ENCODE measurements around the gene GSN. TPM values are rescaled to one million over a fixed set of nuclear protein-coding genes. Genes with fewer than 3 reads are reported as not detected.

GSN gene
- total and polyA plus RNA-seq, 2 of the 13 experiments (the other 11 are each of a cell fraction or from before 2014, with no cell fraction given), result 294 to 307 TPM

DNA sequence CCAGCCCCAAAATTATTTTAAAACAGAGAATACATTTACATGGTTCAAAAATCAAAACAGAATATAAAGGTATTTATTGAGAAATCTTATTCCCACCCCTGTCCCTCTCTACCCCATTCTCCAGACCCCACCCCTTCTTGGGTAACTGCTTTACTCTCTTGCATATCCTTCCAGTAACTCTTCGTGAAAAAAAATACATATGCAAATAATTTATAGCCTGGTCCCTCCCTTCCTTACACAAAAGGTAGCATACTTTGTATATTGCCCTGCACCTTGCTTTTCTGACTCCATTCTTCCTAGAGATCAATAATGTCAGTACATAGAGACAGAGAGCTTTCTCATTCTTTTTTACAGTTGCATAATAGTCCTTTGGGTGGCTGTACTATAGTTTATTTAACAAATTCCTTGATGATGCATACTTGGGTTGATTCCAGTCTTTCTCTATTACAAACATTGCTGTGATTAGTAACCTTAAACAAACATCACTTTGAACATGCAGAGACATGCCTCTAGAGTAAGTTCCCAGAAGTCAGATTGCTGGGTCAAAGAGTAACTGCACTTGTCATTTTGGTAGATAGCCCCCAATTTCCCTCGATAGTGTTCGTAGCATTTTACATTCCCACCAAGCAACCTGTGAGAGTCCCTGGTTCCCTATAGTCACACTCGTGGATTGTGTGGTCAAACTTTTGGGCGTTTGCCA is 54.2 kb downstream of the GSN start (continued):
- TF ChIP-seq, protein P1, sequence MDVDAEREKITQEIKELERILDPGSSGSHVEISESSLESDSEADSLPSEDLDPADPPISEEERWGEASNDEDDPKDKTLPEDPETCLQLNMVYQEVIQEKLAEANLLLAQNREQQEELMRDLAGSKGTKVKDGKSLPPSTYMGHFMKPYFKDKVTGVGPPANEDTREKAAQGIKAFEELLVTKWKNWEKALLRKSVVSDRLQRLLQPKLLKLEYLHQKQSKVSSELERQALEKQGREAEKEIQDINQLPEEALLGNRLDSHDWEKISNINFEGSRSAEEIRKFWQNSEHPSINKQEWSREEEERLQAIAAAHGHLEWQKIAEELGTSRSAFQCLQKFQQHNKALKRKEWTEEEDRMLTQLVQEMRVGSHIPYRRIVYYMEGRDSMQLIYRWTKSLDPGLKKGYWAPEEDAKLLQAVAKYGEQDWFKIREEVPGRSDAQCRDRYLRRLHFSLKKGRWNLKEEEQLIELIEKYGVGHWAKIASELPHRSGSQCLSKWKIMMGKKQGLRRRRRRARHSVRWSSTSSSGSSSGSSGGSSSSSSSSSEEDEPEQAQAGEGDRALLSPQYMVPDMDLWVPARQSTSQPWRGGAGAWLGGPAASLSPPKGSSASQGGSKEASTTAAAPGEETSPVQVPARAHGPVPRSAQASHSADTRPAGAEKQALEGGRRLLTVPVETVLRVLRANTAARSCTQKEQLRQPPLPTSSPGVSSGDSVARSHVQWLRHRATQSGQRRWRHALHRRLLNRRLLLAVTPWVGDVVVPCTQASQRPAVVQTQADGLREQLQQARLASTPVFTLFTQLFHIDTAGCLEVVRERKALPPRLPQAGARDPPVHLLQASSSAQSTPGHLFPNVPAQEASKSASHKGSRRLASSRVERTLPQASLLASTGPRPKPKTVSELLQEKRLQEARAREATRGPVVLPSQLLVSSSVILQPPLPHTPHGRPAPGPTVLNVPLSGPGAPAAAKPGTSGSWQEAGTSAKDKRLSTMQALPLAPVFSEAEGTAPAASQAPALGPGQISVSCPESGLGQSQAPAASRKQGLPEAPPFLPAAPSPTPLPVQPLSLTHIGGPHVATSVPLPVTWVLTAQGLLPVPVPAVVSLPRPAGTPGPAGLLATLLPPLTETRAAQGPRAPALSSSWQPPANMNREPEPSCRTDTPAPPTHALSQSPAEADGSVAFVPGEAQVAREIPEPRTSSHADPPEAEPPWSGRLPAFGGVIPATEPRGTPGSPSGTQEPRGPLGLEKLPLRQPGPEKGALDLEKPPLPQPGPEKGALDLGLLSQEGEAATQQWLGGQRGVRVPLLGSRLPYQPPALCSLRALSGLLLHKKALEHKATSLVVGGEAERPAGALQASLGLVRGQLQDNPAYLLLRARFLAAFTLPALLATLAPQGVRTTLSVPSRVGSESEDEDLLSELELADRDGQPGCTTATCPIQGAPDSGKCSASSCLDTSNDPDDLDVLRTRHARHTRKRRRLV (CRISPR knock-in tag; IDR thresholded peaks at IDR 0.05), result peak; percentile 78
- TF ChIP-seq, protein P2, sequence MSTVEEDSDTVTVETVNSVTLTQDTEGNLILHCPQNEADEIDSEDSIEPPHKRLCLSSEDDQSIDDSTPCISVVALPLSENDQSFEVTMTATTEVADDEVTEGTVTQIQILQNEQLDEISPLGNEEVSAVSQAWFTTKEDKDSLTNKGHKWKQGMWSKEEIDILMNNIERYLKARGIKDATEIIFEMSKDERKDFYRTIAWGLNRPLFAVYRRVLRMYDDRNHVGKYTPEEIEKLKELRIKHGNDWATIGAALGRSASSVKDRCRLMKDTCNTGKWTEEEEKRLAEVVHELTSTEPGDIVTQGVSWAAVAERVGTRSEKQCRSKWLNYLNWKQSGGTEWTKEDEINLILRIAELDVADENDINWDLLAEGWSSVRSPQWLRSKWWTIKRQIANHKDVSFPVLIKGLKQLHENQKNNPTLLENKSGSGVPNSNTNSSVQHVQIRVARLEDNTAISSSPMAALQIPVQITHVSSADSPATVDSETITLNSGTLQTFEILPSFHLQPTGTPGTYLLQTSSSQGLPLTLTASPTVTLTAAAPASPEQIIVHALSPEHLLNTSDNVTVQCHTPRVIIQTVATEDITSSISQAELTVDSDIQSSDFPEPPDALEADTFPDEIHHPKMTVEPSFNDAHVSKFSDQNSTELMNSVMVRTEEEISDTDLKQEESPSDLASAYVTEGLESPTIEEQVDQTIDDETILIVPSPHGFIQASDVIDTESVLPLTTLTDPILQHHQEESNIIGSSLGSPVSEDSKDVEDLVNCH (CRISPR knock-in tag; IDR thresholded peaks at IDR 0.05), result no peak
- TF ChIP-seq ZNF841 (CRISPR knock-in tag; IDR thresholded peaks at IDR 0.05; ENCODE audit: borderline replicate concordance) (0 out of 2 replicates have a peak, but pooled peaks have one; percentile 44), NPAS2 (CRISPR knock-in tag; IDR thresholded peaks at IDR 0.05; ENCODE audit: borderline replicate concordance) (no peak), FLYWCH1 (CRISPR knock-in tag; IDR thresholded peaks at IDR 0.05) (no peak), ZNF878 (CRISPR knock-in tag; IDR thresholded peaks at IDR 0.05) (peak; percentile 79; the same call in 1 of the 2 replicates), SMARCC2 (IDR thresholded peaks at IDR 0.05) (0 out of 2 replicates have a peak, but pooled peaks have one; percentile 60), GATAD2A (CRISPR knock-in tag; IDR thresholded peaks at IDR 0.05) (peak; percentile 98), RARA (CRISPR knock-in tag; IDR thresholded peaks at IDR 0.05) (peak; percentile 96), ZNF761 (CRISPR knock-in tag; conservative IDR thresholded peaks at IDR 0.05) (no peak), ARNT (IDR thresholded peaks at IDR 0.05) (no peak), ELF3 (CRISPR knock-in tag; IDR thresholded peaks at IDR 0.05) (peak; percentile 75; the same call in 1 of the 2 replicates), TEAD3 (CRISPR knock-in tag; optimal IDR thresholded peaks at IDR 0.05; ENCODE audit: borderline replicate concordance) (peak; percentile 94), PHF8 (CRISPR knock-in tag; IDR thresholded peaks at IDR 0.05) (no peak)
- TF ChIP-seq, protein P3, sequence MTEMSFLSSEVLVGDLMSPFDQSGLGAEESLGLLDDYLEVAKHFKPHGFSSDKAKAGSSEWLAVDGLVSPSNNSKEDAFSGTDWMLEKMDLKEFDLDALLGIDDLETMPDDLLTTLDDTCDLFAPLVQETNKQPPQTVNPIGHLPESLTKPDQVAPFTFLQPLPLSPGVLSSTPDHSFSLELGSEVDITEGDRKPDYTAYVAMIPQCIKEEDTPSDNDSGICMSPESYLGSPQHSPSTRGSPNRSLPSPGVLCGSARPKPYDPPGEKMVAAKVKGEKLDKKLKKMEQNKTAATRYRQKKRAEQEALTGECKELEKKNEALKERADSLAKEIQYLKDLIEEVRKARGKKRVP (CRISPR knock-in tag; IDR thresholded peaks at IDR 0.05), result peak; percentile 13 to 89; a peak in 2 of 4 replicates
- TF ChIP-seq, protein P4, sequence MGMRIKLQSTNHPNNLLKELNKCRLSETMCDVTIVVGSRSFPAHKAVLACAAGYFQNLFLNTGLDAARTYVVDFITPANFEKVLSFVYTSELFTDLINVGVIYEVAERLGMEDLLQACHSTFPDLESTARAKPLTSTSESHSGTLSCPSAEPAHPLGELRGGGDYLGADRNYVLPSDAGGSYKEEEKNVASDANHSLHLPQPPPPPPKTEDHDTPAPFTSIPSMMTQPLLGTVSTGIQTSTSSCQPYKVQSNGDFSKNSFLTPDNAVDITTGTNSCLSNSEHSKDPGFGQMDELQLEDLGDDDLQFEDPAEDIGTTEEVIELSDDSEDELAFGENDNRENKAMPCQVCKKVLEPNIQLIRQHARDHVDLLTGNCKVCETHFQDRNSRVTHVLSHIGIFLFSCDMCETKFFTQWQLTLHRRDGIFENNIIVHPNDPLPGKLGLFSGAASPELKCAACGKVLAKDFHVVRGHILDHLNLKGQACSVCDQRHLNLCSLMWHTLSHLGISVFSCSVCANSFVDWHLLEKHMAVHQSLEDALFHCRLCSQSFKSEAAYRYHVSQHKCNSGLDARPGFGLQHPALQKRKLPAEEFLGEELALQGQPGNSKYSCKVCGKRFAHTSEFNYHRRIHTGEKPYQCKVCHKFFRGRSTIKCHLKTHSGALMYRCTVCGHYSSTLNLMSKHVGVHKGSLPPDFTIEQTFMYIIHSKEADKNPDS (CRISPR knock-in tag; IDR thresholded peaks at IDR 0.05), result peak; percentile 88; the same call in 1 of the 2 replicates
- TF ChIP-seq, protein P5, sequence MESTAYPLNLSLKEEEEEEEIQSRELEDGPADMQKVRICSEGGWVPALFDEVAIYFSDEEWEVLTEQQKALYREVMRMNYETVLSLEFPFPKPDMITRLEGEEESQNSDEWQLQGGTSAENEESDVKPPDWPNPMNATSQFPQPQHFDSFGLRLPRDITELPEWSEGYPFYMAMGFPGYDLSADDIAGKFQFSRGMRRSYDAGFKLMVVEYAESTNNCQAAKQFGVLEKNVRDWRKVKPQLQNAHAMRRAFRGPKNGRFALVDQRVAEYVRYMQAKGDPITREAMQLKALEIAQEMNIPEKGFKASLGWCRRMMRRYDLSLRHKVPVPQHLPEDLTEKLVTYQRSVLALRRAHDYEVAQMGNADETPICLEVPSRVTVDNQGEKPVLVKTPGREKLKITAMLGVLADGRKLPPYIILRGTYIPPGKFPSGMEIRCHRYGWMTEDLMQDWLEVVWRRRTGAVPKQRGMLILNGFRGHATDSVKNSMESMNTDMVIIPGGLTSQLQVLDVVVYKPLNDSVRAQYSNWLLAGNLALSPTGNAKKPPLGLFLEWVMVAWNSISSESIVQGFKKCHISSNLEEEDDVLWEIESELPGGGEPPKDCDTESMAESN (CRISPR knock-in tag; conservative IDR thresholded peaks at IDR 0.05), result 0 out of 2 replicates have a peak, but pooled peaks have one; percentile 26

Measured in HepG2 (cell line).